HEK293T (cell line): Measurements from ENCODE around the gene SNTG2.

Experiments
- ELF4 ChIP-seq: fragments of 450-650 bp; IDR thresholded peaks from 2 replicates; pipeline ENCODE4 v1.6.1; 2017; ENCODE audit warnings: antibody characterized with exemption
- FOXM1 ChIP-seq: fragments of 450-650 bp; IDR thresholded peaks from 2 replicates; pipeline ENCODE4 v1.6.1; 2017; ENCODE audit warnings: mild to moderate bottlenecking, borderline replicate concordance
- HDGF ChIP-seq: fragments of 450-650 bp; IDR thresholded peaks from 2 replicates; pipeline ENCODE4 v1.6.1; 2017; ENCODE audit warnings: antibody characterized with exemption, borderline replicate concordance
- SP1 ChIP-seq: fragments of 450-650 bp; IDR thresholded peaks from 2 replicates; pipeline ENCODE4 v1.6.1; 2017
- TARDBP ChIP-seq: fragments of 450-650 bp; IDR thresholded peaks from 2 replicates; pipeline ENCODE4 v1.6.1; 2016

DNA sequence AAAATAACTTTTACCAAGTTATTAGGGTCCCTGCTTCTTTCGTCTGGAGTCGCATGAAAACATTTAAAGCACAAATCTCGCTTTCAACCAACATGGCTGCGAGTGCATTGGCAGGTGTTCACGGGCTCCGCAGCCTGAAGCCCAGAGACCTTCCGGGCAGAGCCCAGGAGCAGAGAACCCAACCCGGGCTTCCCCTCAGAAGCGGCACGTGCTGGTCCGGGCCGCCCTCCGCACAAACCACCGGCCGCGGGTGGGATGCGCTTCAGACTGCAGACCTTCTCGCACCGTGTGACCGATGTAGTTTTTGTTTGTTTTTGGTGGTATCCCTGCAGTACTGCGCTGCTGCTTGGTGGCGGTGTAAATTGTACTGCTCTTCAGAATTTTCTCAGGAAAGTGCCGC, 357.0 kb downstream of the SNTG2 start:
- TF ChIP-seq ELF4 (no peak), SP1 (no peak), HDGF (no peak), TARDBP (no peak), FOXM1 (no peak)
